Activated B cell treated with CpG ODN at 0.5 μM for 24 hours (primary cell): ENCODE results near the gene PHOX2A. TPM values are rescaled to one million over a fixed set of nuclear protein-coding genes. Genes with fewer than 3 reads are reported as not detected.

Experiments used
- ATAC-seq: fragments of 200-7000 bp; cut with Tn5 transposase; one replicate; pipeline ENCODE4 v1.10.0; 2021; ENCODE audit warnings: low read depth, mild to moderate bottlenecking, moderate library complexity
- CTCF ChIA-PET: fragments of 350-600 bp; sonication (Branson Sonifier 250); formaldehyde crosslinking; loops from one replicate; lab custom pipeline; 2021; ENCODE audit warnings: antibody characterized with exemption; lab: Charles Lee
- POLR2A ChIA-PET: fragments of 350-600 bp; sonication (Branson Sonifier 250); formaldehyde crosslinking; loops from one replicate; lab custom pipeline; 2021; ENCODE audit warnings: antibody characterized with exemption; lab: Charles Lee
- DNase-seq: peaks from one replicate; pipeline ENCODE4 v3.0.0; 2022
- H3K27ac Mint-ChIP-seq: one replicate; pipeline ENCODE4 v1.8.0; 2020; ENCODE audit warnings: mixed read lengths
- H3K27me3 Mint-ChIP-seq: one replicate; pipeline ENCODE4 v1.8.0; 2021; ENCODE audit warnings: mixed read lengths
- H3K36me3 Mint-ChIP-seq: one replicate; pipeline ENCODE4 v1.8.0; 2021; ENCODE audit warnings: low read depth, mixed read lengths
- H3K4me1 Mint-ChIP-seq: one replicate; pipeline ENCODE4 v1.8.0; 2021; ENCODE audit warnings: mixed read lengths
- H3K4me3 Mint-ChIP-seq: one replicate; pipeline ENCODE4 v1.8.0; 2020; ENCODE audit warnings: mild to moderate bottlenecking, mixed read lengths
- H3K9me3 Mint-ChIP-seq: one replicate; pipeline ENCODE4 v1.8.0; 2020; ENCODE audit warnings: mixed read lengths
- CTCF ChIP-seq: fragments of 200-600 bp; IDR thresholded peaks from one replicate; pipeline ENCODE4 v1.8.0; 2022; ENCODE audit warnings: antibody characterized with exemption, mild to moderate bottlenecking
- intact Hi-C: fragments of 100-400 bp; cut with micrococcal nuclease; formaldehyde crosslinking; loops from one replicate; pipeline ENCODE4 v1.15.1; 2024
- total RNA-seq: library from RNA; stranded (reverse); gene quantifications from 2 replicates; pipeline ENCODE4 v1.2.3, GENCODE V29; 2022

The PHOX2A gene
- total RNA-seq, 1 donor from 2014 or later, result not detected

- intact Hi-C loops, result no loop called here
- peaks cover 21% of the 10 kb centered on the region for H3K27me3 Mint-ChIP-seq
- POLR2A ChIA-PET, result no interaction called here
- no peaks in the 10 kb centered on the region for H3K36me3 Mint-ChIP-seq
- H3K4me1 Mint-ChIP-seq, result no peaks in the 10 kb centered on the region
- no peak overlapping the region for H3K27ac Mint-ChIP-seq
- no peak for TF ChIP-seq CTCF
- ATAC-seq (no peak), DNase-seq (no peak)
- CTCF ChIA-PET, result no interaction called here
- H3K9me3 Mint-ChIP-seq, result no peaks in the 10 kb centered on the region
- H3K4me3 Mint-ChIP-seq, result no peak overlapping the region
These were observed 7.6 kb upstream of the PHOX2A start for GRCh38 chr11:72251614-72252013.

- ChIA-PET POLR2A (no interaction called here), CTCF (no interaction called here)
- H3K36me3 Mint-ChIP-seq, result no peaks in the 10 kb centered on the region
- DNase-seq (no peak), ATAC-seq (no peak)
- no peak for TF ChIP-seq CTCF
- no peak overlapping the region for H3K4me3 Mint-ChIP-seq
- H3K9me3 Mint-ChIP-seq, result no peaks in the 10 kb centered on the region
- intact Hi-C loops, result loop anchor here (1.0 kb wide), 1 partner anchor 16 kb away; no protein-coding TSS in a partner anchor
- peaks cover 21% of the 10 kb centered on the region for H3K27me3 Mint-ChIP-seq
- no peak overlapping the region for H3K27ac Mint-ChIP-seq
- no peaks in the 10 kb centered on the region for H3K4me1 Mint-ChIP-seq
These were observed 6.9 kb upstream of the PHOX2A start for GRCh38 chr11:72250661-72251464.

GRCh38 chr11:72249961-72250360 is 6.0 kb upstream of the PHOX2A start:
- TF ChIP-seq CTCF, result no peak
- H3K36me3 Mint-ChIP-seq, result no peaks in the 10 kb centered on the region
- intact Hi-C loops, result loop anchor here (1.0 kb wide), 1 partner anchor 17 kb away; no protein-coding TSS in a partner anchor

GRCh38 chr11:72247584-72247983 is 3.6 kb upstream of the PHOX2A start:
- ChIA-PET CTCF (no interaction called here), POLR2A (no interaction called here)
- Mint-ChIP-seq H3K9me3 (no peaks in the 10 kb centered on the region), H3K27me3 (peaks cover 29% of the 10 kb centered on the region), H3K4me1 (peaks cover 10% of the 10 kb centered on the region), H3K27ac (no peak overlapping the region), H3K36me3 (no peaks in the 10 kb centered on the region), H3K4me3 (no peak overlapping the region)
- DNase-seq (no peak), ATAC-seq (no peak)
- no peak for TF ChIP-seq CTCF
- intact Hi-C loops, result no loop called here

More at GRCh38 chr11:72249961-72250360, 6.0 kb upstream of the PHOX2A start:
- DNase-seq, result no peak
- H3K9me3 Mint-ChIP-seq, result no peaks in the 10 kb centered on the region
- no peaks in the 10 kb centered on the region for H3K4me1 Mint-ChIP-seq
- H3K4me3 Mint-ChIP-seq, result no peak overlapping the region
- ChIA-PET POLR2A (no interaction called here), CTCF (no interaction called here)
- peaks cover 21% of the 10 kb centered on the region for H3K27me3 Mint-ChIP-seq
- no peak overlapping the region for H3K27ac Mint-ChIP-seq
- ATAC-seq, result no peak

- POLR2A ChIA-PET, result no interaction called here
- DNase-seq, result no peak
- intact Hi-C loops, result no loop called here
These were observed 1.4 kb upstream of the PHOX2A start for GRCh38 chr11:72245263-72245816.

More at GRCh38 chr11:72245263-72245816, 1.4 kb upstream of the PHOX2A start:
- ATAC-seq, result no peak
- CTCF ChIA-PET, result interaction anchor here (1.0 to 1.4 kb wide), 2 partner anchors 8 to 168 kb away, joined by 3 read pairs; no protein-coding TSS in a partner anchor
- Mint-ChIP-seq H3K27me3 (peaks cover 43% of the 10 kb centered on the region), H3K27ac (no peak overlapping the region), H3K9me3 (no peaks in the 10 kb centered on the region), H3K4me3 (no peak overlapping the region), H3K4me1 (peaks cover 24% of the 10 kb centered on the region), H3K36me3 (no peaks in the 10 kb centered on the region)
- TF ChIP-seq CTCF, result no peak
